OCI-LY3 (cell line): ENCODE results near the gene SYNE3.

Source experiments
- H2AFZ ChIP-seq: fragments of 200-600, 300-600 bp; shearing (Covaris generic); 2 replicates; pipeline ENCODE4 v1.6.0; 2014; ENCODE audit warnings: antibody characterized with exemption, low read depth, low read length
- H3K27ac ChIP-seq: fragments of 200-600, 300-600 bp; sonication (generic); 2 replicates; pipeline ENCODE4 v1.5.1; 2014; ENCODE audit warnings: mild to moderate bottlenecking, low read length, moderate library complexity, mixed read lengths
- H3K27me3 ChIP-seq: fragments of 200-600, 300-600 bp; sonication (generic); 2 replicates; pipeline ENCODE4 v1.6.1; 2014; ENCODE audit warnings: low read depth, low read length, mixed read lengths
- H3K36me3 ChIP-seq: fragments of 200-600, 300-600 bp; sonication (generic); replicated peaks from 2 replicates; pipeline ENCODE3; 2014; ENCODE audit warnings: low read depth, low read length, mixed read lengths
- H3K4me1 ChIP-seq: fragments of 300-600, 200-600 bp; sonication (generic); 2 replicates; pipeline ENCODE4 v1.6.1; 2014; ENCODE audit warnings: low read length, mixed read lengths
- H3K4me2 ChIP-seq: fragments of 200-600, 300-600 bp; sonication (generic); 2 replicates; pipeline ENCODE4 v1.6.1; 2014; ENCODE audit warnings: low read length, mixed read lengths
- H3K4me3 ChIP-seq: fragments of 300-600, 200-600 bp; sonication (generic); 2 replicates; pipeline ENCODE4 v1.5.1; 2014; ENCODE audit warnings: antibody characterized with exemption, mild to moderate bottlenecking, low read length, moderate library complexity
- H3K79me2 ChIP-seq: fragments of 300-600, 200-600 bp; shearing (Covaris generic); 2 replicates; pipeline ENCODE4 v1.6.1; 2014; ENCODE audit warnings: mild to moderate bottlenecking, low read length, mixed read lengths
- H3K9ac ChIP-seq: fragments of 300-600, 200-600 bp; shearing (Covaris generic); 2 replicates; pipeline ENCODE4 v1.6.0; 2014; ENCODE audit warnings: mild to moderate bottlenecking, low read length, moderate library complexity
- H3K9me3 ChIP-seq: fragments of 200-600, 300-600 bp; shearing (Covaris generic); 2 replicates; pipeline ENCODE4 v1.6.1; 2014; ENCODE audit warnings: low read length, mixed read lengths; ENCODE audit not compliant: insufficient read depth
- H4K20me1 ChIP-seq: fragments of 200-600, 300-600 bp; sonication (generic); 2 replicates; pipeline ENCODE4 v1.6.1; 2016; ENCODE audit warnings: low read length, mixed read lengths; ENCODE audit not compliant: insufficient read depth
- CTCF ChIP-seq: fragments of 200-600, 300-600 bp; sonication (generic); IDR thresholded peaks from 2 replicates; pipeline ENCODE4 v1.5.1; 2014; ENCODE audit warnings: antibody characterized with exemption, low read length, low read depth
- EZH2phosphoT487 ChIP-seq: fragments of 200-600 bp; shearing (Covaris generic); IDR thresholded peaks from 2 replicates; pipeline ENCODE4 v1.6.1; 2018; ENCODE audit warnings: antibody characterized with exemption, mixed run types, low read depth

Gene SYNE3

GRCh38 chr14:95544588-95544987 lies 28.1 kb upstream of the SYNE3 start:
- no peak overlapping the region for H3K4me3 ChIP-seq
- H3K79me2 ChIP-seq: peaks cover 40% of the 10 kb centered on the region
- peaks cover 3% of the 10 kb centered on the region for H3K36me3 ChIP-seq
- H3K9ac ChIP-seq: no peak overlapping the region
- no peaks in the 10 kb centered on the region for H3K9me3 ChIP-seq
- no peak overlapping the region for H3K27ac ChIP-seq
- H3K27me3 ChIP-seq: no peaks in the 10 kb centered on the region
- H3K4me1 ChIP-seq: no peaks in the 10 kb centered on the region
- TF ChIP-seq EZH2phosphoT487 (no peak), CTCF (no peak)
- no peak overlapping the region for H3K4me2 ChIP-seq
- H4K20me1 ChIP-seq: peaks cover 22% of the 10 kb centered on the region
- H2AFZ ChIP-seq: no peak overlapping the region

- no peak overlapping the region for H3K27ac ChIP-seq
- no peak overlapping the region for H2AFZ ChIP-seq
These were observed 26.6 kb upstream of the SYNE3 start for GRCh38 chr14:95543021-95543420.

GRCh38 chr14:95541932-95542930 lies 25.8 kb upstream of the SYNE3 start:
- Histone ChIP-seq H4K20me1 (peaks cover 38% of the 10 kb centered on the region), H3K4me2 (no peak overlapping the region), H2AFZ (no peak overlapping the region), H3K9me3 (no peaks in the 10 kb centered on the region), H3K27me3 (no peaks in the 10 kb centered on the region), H3K36me3 (peaks cover 3% of the 10 kb centered on the region), H3K79me2 (peaks cover 64% of the 10 kb centered on the region), H3K4me1 (no peaks in the 10 kb centered on the region), H3K27ac (no peak overlapping the region), H3K9ac (no peak overlapping the region), H3K4me3 (no peak overlapping the region)
- TF ChIP-seq CTCF (no peak), EZH2phosphoT487 (no peak)

More at GRCh38 chr14:95543021-95543420, 26.6 kb upstream of the SYNE3 start:
- Histone ChIP-seq H4K20me1 (peaks cover 33% of the 10 kb centered on the region), H3K9me3 (no peaks in the 10 kb centered on the region), H3K27me3 (no peaks in the 10 kb centered on the region), H3K4me2 (no peak overlapping the region), H3K4me3 (no peak overlapping the region), H3K79me2 (peaks cover 56% of the 10 kb centered on the region), H3K9ac (no peak overlapping the region), H3K36me3 (peaks cover 3% of the 10 kb centered on the region), H3K4me1 (no peaks in the 10 kb centered on the region)
- TF ChIP-seq CTCF (no peak), EZH2phosphoT487 (no peak)

- no peak overlapping the region for H2AFZ ChIP-seq
- peaks cover 3% of the 10 kb centered on the region for H3K36me3 ChIP-seq
- TF ChIP-seq CTCF (no peak), EZH2phosphoT487 (no peak)
- H3K79me2 ChIP-seq: peaks cover 73% of the 10 kb centered on the region
- H3K9ac ChIP-seq: no peak overlapping the region
- no peaks in the 10 kb centered on the region for H3K27me3 ChIP-seq
- no peak overlapping the region for H3K4me2 ChIP-seq
- H4K20me1 ChIP-seq: peaks cover 40% of the 10 kb centered on the region
- no peak overlapping the region for H3K27ac ChIP-seq
- no peak overlapping the region for H3K4me3 ChIP-seq
- peaks cover 8% of the 10 kb centered on the region for H3K4me1 ChIP-seq
- H3K9me3 ChIP-seq: no peaks in the 10 kb centered on the region
These were observed 24.9 kb upstream of the SYNE3 start for GRCh38 chr14:95541346-95541745.
